ENCODE results near the gene OR2T35.

GRCh38 chr1:248631354-248632008 lies 13.6 kb downstream of the OR2T35 start:
- no peak for TF ChIP-seq CTCF (IDR thresholded peaks at IDR 0.05)
- TF ChIP-seq ZFX (IDR thresholded peaks at IDR 0.05; ENCODE audit: borderline replicate concordance): no peak
